GM12878 (cell line): ENCODE results near the gene KDM6A. TPM values are rescaled to one million over a fixed set of nuclear protein-coding genes. Genes with fewer than 3 reads are reported as not detected.

Experiments used
- ATAC-seq: fragments of 200-7000 bp; cut with Tn5 transposase; 3 replicates; pipeline ENCODE4 v1.9.1; 2020; ENCODE audit warnings: mild to moderate bottlenecking, moderate library complexity
- BruUV-seq: library from RNA; stranded (reverse); fragments of 400-500 nt; replicated peaks from 2 replicates; lab custom pipeline; 2021; lab: Mats Ljungman, UMichigan
- CTCF ChIA-PET: fragments of 300-600 bp; sonication (Branson Sonifier 250); formaldehyde crosslinking; extraction: SDS; loops from one replicate; lab custom pipeline; 2021; ENCODE audit warnings: inconsistent platforms; lab: Yijun Ruan, JAX
- POLR2A ChIA-PET: fragments of 350-600 bp; formaldehyde crosslinking; extraction: SDS; loops from one replicate; lab custom pipeline; 2021; ENCODE audit warnings: inconsistent platforms; lab: Charles Lee
- RAD21 ChIA-PET: fragments of 300-600 bp; sonication (Branson Sonifier 250); formaldehyde crosslinking; loops from one replicate; lab custom pipeline; 2023; ENCODE audit warnings: antibody characterized with exemption; ENCODE audit not compliant: unreplicated experiment; lab: Charles Lee
- SMC1A ChIA-PET: fragments of 300-600 bp; sonication (Branson Sonifier 250); formaldehyde crosslinking; loops from one replicate; lab custom pipeline; 2023; ENCODE audit not compliant: unreplicated experiment, uncharacterized antibody; lab: Charles Lee
- DNase-seq: peaks from one replicate; pipeline ENCODE4 v3.0.0-alpha.2; 2011; ENCODE audit warnings: low read depth, low spot score
- FAIRE-seq: peaks from 3 replicates; lab custom pipeline; 2011; peaks lifted over from hg19 to GRCh38; lab: Jason Lieb, UNC
- H2AFZ ChIP-seq: 2 replicates; pipeline ENCODE4 v1.6.0; 2011; ENCODE audit warnings: low read depth, low read length, control low read depth; ENCODE audit not compliant: control insufficient read depth
- H3K27ac ChIP-seq: 2 replicates; pipeline ENCODE4 v1.5.1; 2011; ENCODE audit warnings: control low read depth; ENCODE audit not compliant: control insufficient read depth, insufficient read depth
- H3K27me3 ChIP-seq, 2 experiments: replicated peaks in 1 of 2; 2 replicates each; pipeline versions ENCODE4 v1.6.0 to v1.6.1; 2011; ENCODE audit warnings: low read length in 1 of 2; ENCODE audit not compliant: control insufficient read depth in 2 of 2, insufficient read depth in 2 of 2
- H3K36me3 ChIP-seq, 2 experiments: 2 replicates each; pipeline ENCODE4 v1.5.1; 2011; ENCODE audit warnings: low read length in 1 of 2; ENCODE audit not compliant: control insufficient read depth in 2 of 2, insufficient read depth in 2 of 2
- H3K4me1 ChIP-seq: 2 replicates; pipeline ENCODE4 v1.6.1; 2011; ENCODE audit warnings: mild to moderate bottlenecking, low read length, moderate library complexity, mixed read lengths; ENCODE audit not compliant: control insufficient read depth, insufficient read depth
- H3K4me2 ChIP-seq: 2 replicates; pipeline ENCODE4 v1.6.0; 2011; ENCODE audit warnings: control low read depth; ENCODE audit not compliant: control insufficient read depth, insufficient read depth
- H3K4me3 ChIP-seq: fragments of 200-600 bp; sonication (generic); 2 replicates; pipeline ENCODE4 v1.5.1; 2016
- H3K79me2 ChIP-seq: 2 replicates; pipeline ENCODE4 v1.6.0; 2011; ENCODE audit warnings: low read length; ENCODE audit not compliant: control insufficient read depth, insufficient read depth
- H3K9ac ChIP-seq: 2 replicates; pipeline ENCODE4 v1.8.0; 2011; ENCODE audit warnings: low read length, control low read depth, mixed read lengths; ENCODE audit not compliant: control insufficient read depth, insufficient read depth
- H3K9me3 ChIP-seq: replicated peaks from 3 replicates; pipeline ENCODE4 v1.5.1; 2011; ENCODE audit warnings: mild to moderate bottlenecking, low read length; ENCODE audit not compliant: control insufficient read depth, insufficient read depth
- H4K20me1 ChIP-seq: 2 replicates; pipeline ENCODE4 v1.6.0; 2011; ENCODE audit not compliant: control insufficient read depth, insufficient read depth
- ATF2 ChIP-seq: IDR thresholded peaks from 2 replicates; pipeline ENCODE4 v1.6.1; 2012; ENCODE audit warnings: low read length, inconsistent platforms
- CEBPB ChIP-seq, 2 experiments: fragments of 150-350 bp in 1 of 2; IDR thresholded peaks; 2 replicates each; pipeline ENCODE4 v1.6.1; 2012 to 2014; ENCODE audit warnings: low read depth in 2 of 2, low read length in 2 of 2, borderline replicate concordance in 1 of 2, inconsistent platforms in 1 of 2
- CEBPZ ChIP-seq: fragments of 150-350 bp; IDR thresholded peaks from 2 replicates; pipeline ENCODE4 v1.6.1; 2016; ENCODE audit warnings: low read depth, low read length
- E2F4 ChIP-seq: IDR thresholded peaks from 2 replicates; pipeline ENCODE4 v1.6.1; 2012; ENCODE audit warnings: low read depth, low read length, improper control_type of control experiment
- E2F8 ChIP-seq: fragments of 450-650 bp; IDR thresholded peaks from 2 replicates; pipeline ENCODE4 v1.6.1; 2018; ENCODE audit warnings: mild to moderate bottlenecking, low read depth, moderate library complexity; ENCODE audit not compliant: partially characterized antibody
- HSF1 ChIP-seq: fragments of 150-350 bp; IDR thresholded peaks from 2 replicates; pipeline ENCODE4 v1.6.1; 2014; ENCODE audit warnings: mild to moderate bottlenecking, low read depth, low read length
- MXI1 ChIP-seq: fragments of 150-350 bp; IDR thresholded peaks from 2 replicates; pipeline ENCODE4 v1.6.1; 2011; ENCODE audit warnings: low read depth, mild to moderate bottlenecking, inconsistent platforms, low read length, improper control_type of control experiment
- NRF1 ChIP-seq: conservative IDR thresholded peaks from 2 replicates; pipeline ENCODE4 v1.6.1; 2011; ENCODE audit warnings: mild to moderate bottlenecking, low read depth, low read length, improper control_type of control experiment
- PAX5 ChIP-seq: IDR thresholded peaks from 2 replicates; pipeline ENCODE4 v1.6.1; 2011; ENCODE audit warnings: low read depth, low read length, borderline replicate concordance
- RAD51 ChIP-seq: fragments of 450-650 bp; IDR thresholded peaks from 2 replicates; pipeline ENCODE4 v1.6.1; 2016; ENCODE audit warnings: moderate library complexity, mild to moderate bottlenecking, inconsistent platforms
- RB1 ChIP-seq: fragments of 450-650 bp; formaldehyde crosslinking; IDR thresholded peaks from 2 replicates; pipeline ENCODE4 v1.6.1; 2017; ENCODE audit warnings: mild to moderate bottlenecking, borderline replicate concordance
- WGBS: methylation state at CpG from one replicate; pipeline ENCODE4 v1.1.6; 2016; ENCODE audit warnings: low lambda C conversion rate; ENCODE audit not compliant: insufficient replicate concordance, insufficient coverage; ENCODE audit errors: missing lambda C conversion rate; 5-methylcytosine and 5-hydroxymethylcytosine counted together
- in situ Hi-C: fragments of 300-500 bp; cut with MboI; formaldehyde crosslinking; loops from 9 replicates; pipeline ENCODE4 v1.14.3; 2018; ENCODE audit warnings: mixed read lengths
- intact Hi-C: fragments of 100-400 bp; cut with micrococcal nuclease; formaldehyde crosslinking; loops from one replicate; pipeline ENCODE4 v1.14.2; 2022; ENCODE audit not compliant: unreplicated experiment
- polyA plus RNA-seq, 11 experiments: library from polyadenylated mRNA; depleted of rRNA in 4 of 11; unstranded in 6 of 11; stranded (reverse) in 5 of 11; fragments of >200 nt; fragmentation: Nextera tagmentation in 4 of 11; fragmentation: Illumina TruSeq in 1 of 11; extraction: Ambion mirVana in 4 of 11; extraction: Trizol in 1 of 11; gene quantifications; 1 replicate in 1 of 11; 2 replicates in 10 of 11; pipeline versions ENCODE4 v1.2.1 to v1.2.3, GENCODE V29; 2011 to 2016; ENCODE audit warnings: inconsistent platforms in 2 of 11, missing spikeins in 2 of 11, low read depth in 1 of 11
- total RNA-seq, 4 experiments: library from RNA; depleted of rRNA in 3 of 4; stranded (reverse); fragments of >200 nt in 3 of 4; fragmentation: Illumina TruSeq in 1 of 4; extraction: Trizol in 1 of 4; gene quantifications; 2 replicates each; pipeline versions ENCODE4 v1.2.1 to v1.2.3, GENCODE V29; 2013 to 2021

The KDM6A gene
- total and polyA plus RNA-seq, 10 of the 15 experiments (the other 5 are each of a cell fraction or from before 2014, with no cell fraction given), result 7.9 to 29.0 (median 20.4) TPM

- no peak for TF ChIP-seq E2F4
- TF ChIP-seq PAX5, result no peak
Measured at GRCh38 chrX:44842550-44843317, 30.3 kb upstream of the KDM6A start (continued).

- Histone ChIP-seq H3K4me1 (no peaks in the 10 kb centered on the region), H4K20me1 (no peaks in the 10 kb centered on the region), H3K9ac (no peak overlapping the region), H3K36me3 (no peaks in the 10 kb centered on the region), H3K4me2 (no peak overlapping the region), H3K9me3 (no peaks in the 10 kb centered on the region), H3K27me3 (no peaks in the 10 kb centered on the region), H3K79me2 (no peaks in the 10 kb centered on the region), H2AFZ (no peak overlapping the region), H3K27ac (no peak overlapping the region), H3K4me3 (no peak overlapping the region)
- in situ Hi-C loops, result no loop called here
- DNase-seq (no peak), FAIRE-seq (no peak), ATAC-seq (no peak)
- 73% methylated on average over 2 of the region's 2 CpGs for WGBS
- ChIA-PET CTCF (no interaction called here), RAD21 (no interaction called here), SMC1A (no interaction called here), POLR2A (no interaction called here)
- intact Hi-C loops, result no loop called here
- BruUV-seq, result no TSS peak
- TF ChIP-seq E2F8 (no peak), ATF2 (no peak), HSF1 (no peak), CEBPZ (no peak), MXI1 (no peak), CEBPB (IDR thresholded peaks at IDR 0.05; ENCODE audit: borderline replicate concordance in 1 of 2, low read depth in 2 of 2, low read length in 2 of 2) (no peak), RB1 (no peak), NRF1 (no peak), RAD51 (no peak)
Measured at GRCh38 chrX:44843318-44843702, 29.7 kb upstream of the KDM6A start.
